Ramos (cell line): Measurements from ENCODE around the gene FAN1.

Experiments used
- in situ Hi-C: fragments of 300-500 bp; cut with MboI; formaldehyde crosslinking; loops from one replicate; pipeline ENCODE4 v1.14.3; 2022; ENCODE audit warnings: low sequenced_read_pairs; ENCODE audit not compliant: unreplicated experiment

The FAN1 gene

GRCh38 chr15:30953731-30954378, 50.1 kb downstream of the FAN1 start:
- in situ Hi-C loops: no loop called here

DNA sequence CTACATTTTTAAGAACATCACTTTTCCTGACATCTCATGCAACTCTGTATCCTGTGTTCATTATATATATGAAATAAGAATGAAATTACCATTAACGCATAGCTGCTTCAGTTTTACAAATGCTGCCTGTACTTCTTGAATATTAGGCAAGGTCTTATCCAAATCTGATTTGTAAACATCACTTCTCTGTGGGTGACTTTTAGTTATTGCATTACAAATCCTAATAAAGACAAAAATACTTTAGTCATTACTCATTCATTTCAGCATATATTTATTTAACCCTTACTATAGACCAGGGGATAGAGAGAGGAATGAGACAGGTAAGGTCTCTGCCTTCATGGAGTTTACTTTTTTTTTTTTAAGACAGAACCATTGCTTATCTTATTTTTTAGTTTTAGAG, 51.0 kb downstream of the FAN1 start:
- in situ Hi-C loops: no loop called here

DNA sequence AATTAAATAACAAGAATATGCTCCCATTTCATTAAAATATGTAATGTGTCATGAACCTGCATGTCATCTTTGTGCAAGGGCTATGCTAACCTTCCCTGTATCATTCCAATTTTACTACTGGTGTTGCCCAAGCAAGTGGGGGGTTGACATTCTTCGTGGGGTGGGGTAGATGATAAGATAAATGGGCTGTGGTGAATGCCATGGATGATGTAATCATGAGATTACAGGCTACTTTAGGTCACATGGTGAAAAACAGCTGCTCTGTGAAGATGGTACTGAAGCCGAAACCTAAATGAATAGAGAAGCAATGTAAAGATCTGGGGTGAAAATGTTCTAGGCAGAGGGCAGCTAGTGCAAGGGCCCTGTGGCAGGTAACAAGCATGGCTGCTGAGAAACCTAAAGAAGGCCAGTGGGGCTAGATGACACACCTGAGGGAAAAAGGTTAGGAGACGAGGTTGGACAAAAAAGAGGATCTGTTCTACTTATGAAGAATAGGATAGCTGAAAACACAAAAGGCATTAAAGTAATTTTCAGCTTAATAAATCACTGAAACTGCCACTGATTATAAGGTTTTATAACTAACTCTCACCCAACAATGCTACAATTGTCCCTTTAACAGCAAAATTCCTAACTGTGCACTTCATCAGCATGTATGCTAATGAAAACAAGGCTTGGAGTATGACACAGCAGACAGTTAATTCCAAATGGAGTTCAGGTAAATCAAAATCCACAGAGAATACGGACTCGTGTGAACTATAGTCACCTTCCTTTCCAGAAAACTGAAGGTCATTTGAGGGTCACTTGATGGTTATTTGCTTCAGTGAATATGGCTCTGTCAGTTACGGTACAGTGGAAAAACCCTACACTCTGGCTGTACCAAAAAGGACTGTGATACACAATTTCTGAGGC, 52.8 kb downstream of the FAN1 start:
- in situ Hi-C loops: no loop called here

- in situ Hi-C loops: no loop called here
Measured at GRCh38 chr15:30958219-30958618, 54.5 kb downstream of the FAN1 start.

- in situ Hi-C loops: no loop called here
Measured at GRCh38 chr15:30962079-30962478, 58.4 kb downstream of the FAN1 start.

DNA sequence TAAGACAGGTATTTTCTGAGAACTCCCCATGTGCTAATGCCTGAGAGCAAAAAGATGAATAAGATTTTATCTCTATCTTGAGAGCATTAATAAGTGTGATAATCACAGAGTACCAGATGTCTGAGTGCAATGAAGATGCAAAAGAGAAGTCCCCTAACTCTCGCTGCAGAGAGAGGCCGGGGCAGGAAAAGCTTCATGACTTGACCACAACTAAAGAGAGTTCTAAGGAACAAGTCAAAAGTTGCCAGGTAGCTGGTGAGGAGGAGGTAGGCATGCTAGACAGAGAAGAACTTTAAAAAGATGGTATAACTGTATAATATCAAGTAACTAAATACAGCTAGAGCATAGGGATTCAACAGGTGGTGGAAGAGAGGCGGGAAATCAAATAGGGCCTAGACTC, 58.9 kb downstream of the FAN1 start:
- in situ Hi-C loops: no loop called here

- in situ Hi-C loops: no loop called here
Measured at GRCh38 chr15:30963681-30964080, 60.0 kb downstream of the FAN1 start.

- in situ Hi-C loops: no loop called here
Measured at GRCh38 chr15:30969724-30970123, 66.0 kb downstream of the FAN1 start.

GRCh38 chr15:30973379-30973778, 69.7 kb downstream of the FAN1 start:
- in situ Hi-C loops: no loop called here

GRCh38 chr15:30974112-30974511, 70.4 kb downstream of the FAN1 start:
- in situ Hi-C loops: no loop called here

DNA sequence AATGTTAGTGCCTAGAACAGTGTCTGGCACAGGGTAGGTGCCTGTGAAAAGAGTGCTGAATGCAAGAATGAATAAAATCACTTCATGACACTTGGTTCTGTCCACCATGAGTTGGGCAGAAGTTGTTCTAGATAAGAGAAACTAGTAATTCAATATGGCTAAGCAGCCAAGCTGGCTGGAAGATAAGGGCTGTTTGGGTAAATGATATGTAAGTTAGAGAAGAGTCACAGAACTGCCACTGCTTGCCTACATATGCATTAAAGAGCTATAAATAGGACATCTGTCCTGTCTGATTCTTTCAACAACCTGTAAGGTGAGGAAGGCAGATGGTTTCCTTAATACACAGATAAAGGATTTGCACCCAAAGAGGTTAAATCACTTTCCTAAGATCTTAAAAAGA, 74.6 kb downstream of the FAN1 start:
- in situ Hi-C loops: no loop called here

GRCh38 chr15:30979457-30979856, 75.7 kb downstream of the FAN1 start:
- in situ Hi-C loops: no loop called here

DNA sequence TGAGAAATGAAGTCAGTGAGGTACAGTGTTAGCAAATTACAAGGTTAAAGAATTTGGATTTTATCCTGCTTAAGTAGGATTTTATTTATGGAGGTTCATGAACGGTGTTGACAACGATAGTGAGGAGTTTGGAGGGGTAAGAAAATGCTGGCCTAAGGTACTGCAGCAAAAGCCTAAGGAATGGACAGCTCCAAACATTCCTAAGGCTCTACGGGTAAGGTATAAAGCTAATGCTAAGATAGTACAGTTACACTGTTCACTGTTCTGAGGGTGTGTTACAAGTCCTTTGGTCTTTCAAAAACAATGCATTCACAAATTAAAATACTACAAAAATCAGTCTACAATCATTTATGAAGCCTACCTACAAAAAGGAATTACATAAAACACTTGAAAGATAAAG, 80.4 kb downstream of the FAN1 start:
- in situ Hi-C loops: no loop called here

- in situ Hi-C loops: no loop called here
Measured at GRCh38 chr15:30984542-30984941, 80.8 kb downstream of the FAN1 start.

DNA sequence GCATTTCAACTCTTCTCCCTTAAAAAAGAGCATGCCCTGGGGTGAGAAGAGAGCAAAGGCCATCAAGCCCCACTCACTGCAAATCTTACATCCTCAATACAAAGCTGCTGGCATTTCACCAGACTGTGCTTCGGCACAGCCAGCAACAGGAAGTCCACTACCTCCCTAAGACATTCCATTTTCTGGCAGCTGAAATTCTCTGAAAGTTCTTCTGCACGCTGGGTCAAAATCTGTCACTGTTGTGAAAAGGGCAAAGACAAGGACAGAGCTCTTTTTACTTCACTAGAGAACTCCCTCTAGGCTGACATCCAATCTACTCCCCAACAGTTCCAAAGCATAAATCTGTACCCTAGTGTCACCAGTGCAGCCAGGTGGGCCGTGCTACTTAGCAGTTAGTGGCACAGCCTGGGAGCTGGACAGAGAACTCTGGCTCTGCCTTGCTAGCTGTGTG, 81.4 kb downstream of the FAN1 start:
- in situ Hi-C loops: no loop called here

- in situ Hi-C loops: no loop called here
Measured at GRCh38 chr15:30990036-30990435, 86.3 kb downstream of the FAN1 start.

DNA sequence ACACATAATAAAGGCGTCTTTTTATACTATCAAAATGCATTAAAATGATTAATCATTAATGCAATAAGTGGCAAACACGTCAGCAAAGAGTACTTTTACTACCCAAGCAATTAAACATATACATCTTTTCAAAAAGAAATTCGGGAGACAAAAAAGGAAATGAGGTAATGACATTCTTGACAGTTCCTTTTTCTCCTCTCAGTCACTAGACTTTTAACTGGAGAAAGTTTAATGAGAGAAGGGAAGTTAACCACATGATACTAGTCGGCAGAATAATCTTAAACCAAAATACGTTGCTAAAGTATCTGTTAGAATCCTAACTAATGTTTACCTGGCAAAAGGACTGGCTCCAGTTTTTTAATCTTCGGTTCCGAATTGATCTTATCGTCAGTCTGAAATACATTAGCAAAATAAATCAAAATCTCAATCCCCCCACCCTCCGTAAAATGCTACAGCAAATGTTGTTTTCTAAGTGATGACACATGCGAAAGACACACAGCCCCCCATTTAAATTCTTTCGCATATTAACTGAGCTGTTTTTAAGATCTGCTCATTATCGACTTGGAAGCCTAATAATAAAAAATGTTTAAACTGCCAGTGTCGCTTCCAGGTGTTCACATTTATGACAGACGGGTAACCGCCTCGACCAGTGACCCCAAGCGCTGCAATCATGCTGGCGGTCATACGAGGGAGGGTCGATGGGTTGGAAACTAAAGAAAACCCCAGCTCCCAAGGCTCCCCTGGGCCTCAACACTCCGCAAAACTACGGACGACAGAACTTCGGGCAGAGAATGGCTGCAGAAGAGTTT, 86.9 kb downstream of the FAN1 start:
- in situ Hi-C loops: no loop called here

DNA sequence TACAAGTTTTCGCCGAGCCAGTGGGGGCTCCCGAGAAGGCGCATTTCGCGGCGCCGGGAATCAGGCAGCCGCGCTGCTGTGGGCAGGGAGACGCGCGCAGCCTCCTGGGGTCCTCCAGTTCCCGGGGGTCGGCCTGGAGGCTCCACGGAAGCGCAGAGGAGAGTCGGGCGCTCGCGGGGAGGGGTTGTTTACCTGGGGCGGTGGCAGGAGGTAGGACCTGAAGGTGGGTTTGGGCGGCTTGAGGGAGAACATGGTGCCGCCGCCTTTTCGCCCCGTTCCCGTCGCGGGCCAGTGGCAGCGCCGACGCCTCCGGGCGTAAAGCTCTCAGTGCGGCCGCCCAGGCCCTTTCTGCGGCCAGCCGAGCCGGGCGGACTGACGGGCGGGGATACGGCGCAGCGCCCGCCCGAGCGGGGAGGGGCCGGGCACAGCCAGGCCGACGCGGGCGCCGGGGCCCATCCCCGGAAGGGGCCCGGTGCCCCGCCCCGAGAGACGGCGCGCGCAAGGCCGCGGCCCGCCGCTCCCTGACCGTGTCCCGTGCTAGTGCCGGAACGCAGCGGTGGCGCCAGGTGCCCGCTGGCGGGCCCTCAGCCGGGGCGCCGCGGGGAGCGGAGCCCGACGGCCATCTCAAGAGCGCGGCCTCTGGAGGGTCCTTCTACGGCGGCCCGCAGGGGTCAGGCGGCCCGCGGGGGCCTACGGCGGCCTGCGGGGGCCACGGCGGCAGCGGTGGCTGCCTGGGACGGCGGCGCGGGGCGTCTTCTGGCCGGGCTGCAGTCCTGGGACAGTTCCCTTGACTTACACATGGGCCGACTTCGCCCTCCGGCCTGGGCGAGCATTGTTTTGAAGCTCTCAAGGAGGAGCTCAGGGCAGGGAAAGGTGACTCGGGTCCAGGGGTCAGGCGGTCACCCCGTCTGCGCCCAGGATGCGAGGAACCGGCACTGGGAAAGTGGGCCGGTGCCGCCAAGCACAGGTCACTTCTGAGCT, 87.8 kb downstream of the FAN1 start, which contains the start of gene MTMR10:
MTMR10 (minus strand) TSS at position 374 of the 981 bp plus-strand sequence; CDS start at position 252, 122 bp downstream.
- in situ Hi-C loops: no loop called here

DNA sequence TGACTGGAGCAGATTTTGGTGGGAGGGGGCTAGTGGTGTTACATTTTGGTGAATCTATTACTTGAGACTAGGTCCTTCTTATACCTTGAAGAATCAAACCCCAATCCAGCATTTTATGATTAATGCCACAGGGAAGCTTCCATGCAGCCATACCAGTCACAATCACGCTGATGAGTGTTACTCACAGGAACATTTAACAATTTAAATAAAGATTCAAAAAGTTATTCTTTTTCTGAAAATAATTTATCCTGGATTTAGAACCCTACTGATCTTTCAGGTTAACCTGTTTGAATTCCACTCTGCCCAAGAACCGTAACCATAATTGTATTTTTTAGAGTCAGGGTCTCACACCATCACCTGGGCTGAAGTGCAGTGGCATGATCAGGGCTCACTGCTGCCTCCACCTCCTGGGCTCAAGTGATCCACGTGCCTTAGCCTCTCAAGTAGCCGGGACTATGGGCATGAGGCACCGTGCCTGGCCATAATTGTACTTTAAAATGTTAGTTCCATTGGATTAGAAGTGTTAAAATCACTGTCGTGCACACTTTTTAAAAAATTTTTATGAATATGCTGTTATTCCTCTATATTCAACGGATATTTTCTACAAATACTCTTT, 88.6 kb downstream of the FAN1 start:
- in situ Hi-C loops: no loop called here
